CD4-positive, alpha-beta T cell treated with Interleukin-4 for 1 hour (primary cell): Measurements from ENCODE around the gene CASK.
A peak's percentile ranks its signal among the peaks of the same experiment; 100 is the strongest.
"Not testable (repeated sequence)": the region's sequence is repeated elsewhere in the genome, so short reads cannot be mapped to it uniquely, and the experiment has no call there.

Experiments used
- DNase-seq, 2 donors: peaks; one replicate each; pipeline ENCODE4 v3.0.0-alpha.2; 2020 to 2022

Gene CASK

DNA sequence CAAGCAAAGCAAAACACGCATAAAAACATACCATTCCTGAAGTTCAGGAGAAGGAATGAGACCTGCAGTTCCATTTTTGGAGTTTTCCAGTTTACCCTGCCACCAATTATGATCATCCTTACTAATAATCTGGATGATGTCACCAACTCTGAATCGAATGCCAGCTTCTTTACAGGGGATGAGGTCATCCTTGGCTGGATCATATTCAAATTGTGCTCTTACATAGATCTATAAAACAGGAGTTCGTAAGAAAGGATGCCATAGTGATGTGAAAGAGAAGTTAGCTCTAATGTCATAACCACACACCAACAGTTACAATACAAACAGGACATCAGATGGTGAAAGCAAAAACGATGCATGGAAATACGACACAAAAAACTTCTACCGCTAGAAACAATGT is 369.7 kb downstream of the CASK start:
- DNase-seq, result no peak

DNA sequence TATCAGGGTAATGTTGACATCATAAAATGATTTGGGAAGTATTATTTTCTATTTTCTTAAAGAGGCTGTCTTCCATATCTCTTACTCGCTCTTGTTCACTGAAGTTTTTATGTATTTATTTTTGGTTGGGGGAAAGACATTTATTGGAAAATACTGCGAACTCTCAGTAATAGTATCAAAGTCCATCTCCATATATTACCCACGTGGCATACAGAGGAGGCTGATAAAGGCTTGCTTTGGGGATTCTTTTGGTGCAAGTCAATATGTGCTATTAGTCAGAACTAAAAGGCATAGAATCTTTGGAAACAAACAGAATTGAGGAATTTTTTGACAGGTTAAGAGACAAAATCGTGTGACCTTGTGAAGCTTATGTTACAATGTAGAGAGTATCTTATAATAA is 374.9 kb downstream of the CASK start:
- no peak for DNase-seq

DNA sequence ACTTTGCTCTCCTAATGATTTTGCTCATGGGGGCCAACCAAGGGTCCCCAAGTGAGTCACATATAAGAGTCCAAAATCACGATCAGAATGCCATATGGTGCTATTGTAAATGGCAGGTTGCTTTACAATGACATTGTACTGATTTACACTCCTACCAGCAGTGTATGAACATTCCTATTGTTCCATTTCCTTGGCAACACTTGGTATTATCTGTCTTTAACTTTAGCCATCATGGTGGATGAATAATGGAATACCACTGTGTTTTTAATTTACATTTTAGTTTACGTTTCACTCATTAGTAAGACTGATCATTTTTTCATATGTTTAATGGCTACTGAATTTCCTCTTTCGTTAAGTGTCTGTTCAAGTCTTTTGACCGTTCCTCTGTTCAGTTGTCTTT is 379.7 kb downstream of the CASK start:
- DNase-seq, result no peak

DNA sequence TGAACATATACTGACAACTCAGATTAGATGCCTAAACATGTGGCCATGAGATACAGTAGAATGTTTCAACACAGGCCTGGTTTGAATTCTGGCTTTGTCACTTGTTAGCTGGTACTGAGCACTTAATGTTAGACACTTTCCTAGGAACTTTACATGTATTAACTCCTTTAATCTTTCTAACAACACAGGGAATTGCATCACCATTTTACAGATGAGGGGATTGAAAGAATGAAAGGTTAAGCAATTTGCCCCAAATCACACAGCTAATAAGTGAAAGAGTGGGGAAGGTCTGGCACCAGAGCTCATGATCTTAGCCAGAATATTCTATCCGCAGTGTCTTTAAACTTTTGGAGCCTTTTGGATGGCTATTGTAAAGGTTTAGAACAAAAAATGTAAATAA is 380.3 kb downstream of the CASK start:
- DNase-seq, result no peak

GRCh38 chrX:41542536-41542935 is 380.8 kb downstream of the CASK start:
- DNase-seq, result no peak

- no peak for DNase-seq
Observed at GRCh38 chrX:41542135-41542534, 381.2 kb downstream of the CASK start.

DNA sequence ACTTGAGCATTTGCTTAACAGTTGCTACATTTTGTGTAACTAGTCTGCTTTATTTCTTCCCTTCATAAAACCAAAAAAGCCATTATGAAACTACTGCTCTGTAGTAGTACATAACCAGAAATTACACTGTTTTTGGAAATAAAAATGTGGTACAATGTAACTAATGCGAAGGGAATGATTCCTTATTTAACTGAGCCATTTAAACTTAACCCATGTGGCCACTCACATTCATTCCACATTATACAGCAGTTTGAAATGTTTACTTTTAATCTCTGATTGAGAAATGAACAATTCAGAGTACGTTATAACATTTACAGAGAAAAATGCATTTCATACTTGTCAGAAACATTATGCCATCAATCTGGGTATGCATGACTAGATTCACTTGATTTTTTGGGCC is 382.0 kb downstream of the CASK start:
- DNase-seq, result no peak

- no peak for DNase-seq
Observed at GRCh38 chrX:41538707-41539106, 384.6 kb downstream of the CASK start.

- no peak for DNase-seq
Observed at GRCh38 chrX:41530085-41530484, 393.3 kb downstream of the CASK start.

DNA sequence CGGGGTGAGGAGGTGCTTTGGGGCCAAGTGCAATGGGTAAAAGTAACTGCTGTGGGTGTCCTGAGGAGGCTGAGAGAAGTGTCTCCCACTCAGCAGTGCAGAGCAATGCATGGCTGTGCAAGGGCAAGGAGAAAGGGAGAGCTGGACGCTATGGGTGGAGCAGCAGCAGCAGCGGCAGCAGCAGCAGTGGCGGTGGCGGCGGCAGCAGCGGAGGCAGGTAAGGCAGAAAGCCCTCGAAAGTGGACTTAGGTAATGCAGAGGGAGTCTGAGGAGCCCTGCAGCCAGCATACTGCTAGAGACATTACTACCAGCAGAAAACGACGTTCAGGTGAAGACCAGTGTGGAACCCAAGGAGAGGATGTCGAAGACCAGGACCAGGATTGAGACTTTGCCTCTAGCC is 394.1 kb downstream of the CASK start:
- DNase-seq, result no peak

- no peak for DNase-seq
Observed at GRCh38 chrX:41528784-41529183, 394.6 kb downstream of the CASK start.

DNA sequence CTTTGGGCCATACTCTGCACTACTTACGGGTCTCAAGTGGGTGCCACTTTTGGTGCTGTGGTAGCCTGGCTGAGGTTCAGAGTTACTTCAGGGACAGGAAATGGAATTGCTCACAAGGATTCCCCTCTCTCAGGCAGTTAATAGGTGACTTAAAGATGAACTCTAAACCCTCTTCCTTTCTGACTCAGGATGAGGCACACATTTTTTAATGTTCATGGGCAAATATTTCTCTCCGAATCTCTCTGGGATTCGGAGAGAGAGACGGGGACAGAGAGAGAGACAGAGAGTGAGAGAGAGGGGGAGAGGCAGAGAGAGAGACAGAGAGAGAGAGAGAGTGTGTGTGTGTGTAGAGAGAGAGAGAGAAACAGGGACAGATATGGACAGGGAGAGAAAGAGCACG is 396.4 kb downstream of the CASK start:
- no peak for DNase-seq

- no peak for DNase-seq
Observed at GRCh38 chrX:41526271-41526670, 397.1 kb downstream of the CASK start.

GRCh38 chrX:41522671-41523070 is 400.7 kb downstream of the CASK start:
- no peak for DNase-seq

DNA sequence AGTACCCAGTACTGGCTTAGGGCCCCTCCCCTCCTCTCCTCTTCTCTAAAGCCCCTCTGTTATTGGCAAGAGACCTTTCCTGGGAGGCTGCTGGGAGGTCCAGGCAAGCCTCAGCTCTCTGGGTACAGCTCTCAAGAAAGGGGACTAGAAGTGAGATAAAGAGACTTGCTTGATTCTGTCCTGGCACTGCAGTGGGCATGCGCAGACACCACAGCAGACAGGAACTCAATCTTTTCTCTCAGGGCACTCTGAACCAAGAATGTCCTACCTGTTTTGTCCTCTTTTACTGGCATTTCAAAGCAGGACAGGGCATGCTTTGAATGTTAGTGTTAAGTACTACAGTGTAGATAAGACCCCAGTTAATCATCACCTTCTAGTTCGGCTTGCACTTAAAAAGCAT is 401.3 kb downstream of the CASK start:
- DNase-seq, result no peak

- no peak for DNase-seq
Observed at GRCh38 chrX:41519468-41519867, 403.9 kb downstream of the CASK start.

GRCh38 chrX:41518841-41519220 is 404.5 kb downstream of the CASK start:
- DNase-seq, result no peak

DNA sequence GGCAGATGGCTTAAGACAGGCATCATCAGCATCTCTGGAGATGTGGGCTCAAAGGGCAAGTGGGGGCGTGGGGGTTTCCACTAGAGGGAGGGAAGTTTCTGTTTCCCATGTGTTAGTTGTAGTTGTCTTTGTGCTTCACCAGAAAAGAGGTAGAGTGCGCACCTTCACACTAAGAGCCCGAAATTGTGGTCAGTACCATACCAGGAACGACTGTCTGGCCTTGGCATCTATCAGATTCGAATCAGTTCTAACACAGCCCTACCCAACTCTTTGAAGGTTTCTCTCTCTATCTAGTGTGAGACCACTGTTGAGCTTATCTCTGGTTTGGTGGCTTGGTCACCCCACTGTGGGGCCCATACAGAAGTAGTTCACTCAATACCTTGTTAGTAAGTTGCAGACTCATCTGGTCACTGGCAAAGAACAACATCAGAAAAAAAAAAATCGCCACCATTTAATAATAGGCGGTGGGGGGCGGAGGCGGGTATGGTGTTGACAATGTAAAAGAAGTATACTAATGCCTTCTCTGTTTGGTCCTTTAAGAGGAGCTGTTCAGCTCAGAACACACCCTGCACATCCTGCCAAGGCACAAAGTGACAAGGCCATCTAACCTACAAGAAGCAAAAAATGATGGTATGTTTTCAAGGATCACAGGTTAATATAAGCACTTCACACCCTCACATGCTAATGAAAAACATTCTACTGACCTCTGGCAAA is 405.1 kb downstream of the CASK start:
- DNase-seq, result peak in 1 of 2 donors; percentile 20

- no peak for DNase-seq
Observed at GRCh38 chrX:41516999-41517765, 406.2 kb downstream of the CASK start.

- no peak for DNase-seq
Observed at GRCh38 chrX:41516456-41516855, 406.9 kb downstream of the CASK start.

DNA sequence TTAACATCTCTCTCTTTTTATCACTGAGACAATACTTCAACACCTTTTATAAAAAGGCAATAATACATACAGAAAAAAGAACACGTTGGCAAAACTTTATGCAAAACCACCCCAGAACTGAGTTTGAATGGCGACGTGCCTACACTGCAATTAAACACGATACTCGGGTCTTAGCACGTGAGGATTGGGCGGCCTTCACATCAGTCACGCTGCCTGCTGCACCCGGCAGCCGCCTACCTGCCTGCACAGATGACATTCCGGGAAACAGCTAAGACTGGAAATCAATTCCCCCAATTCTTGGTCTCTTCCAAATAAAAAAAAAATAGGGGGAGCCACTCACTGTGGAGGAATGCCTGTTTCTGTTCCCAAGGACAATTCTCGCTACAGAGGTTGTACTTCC is 408.0 kb downstream of the CASK start:
- DNase-seq, result no peak

GRCh38 chrX:41514179-41514578 is 409.2 kb downstream of the CASK start:
- no peak for DNase-seq

DNA sequence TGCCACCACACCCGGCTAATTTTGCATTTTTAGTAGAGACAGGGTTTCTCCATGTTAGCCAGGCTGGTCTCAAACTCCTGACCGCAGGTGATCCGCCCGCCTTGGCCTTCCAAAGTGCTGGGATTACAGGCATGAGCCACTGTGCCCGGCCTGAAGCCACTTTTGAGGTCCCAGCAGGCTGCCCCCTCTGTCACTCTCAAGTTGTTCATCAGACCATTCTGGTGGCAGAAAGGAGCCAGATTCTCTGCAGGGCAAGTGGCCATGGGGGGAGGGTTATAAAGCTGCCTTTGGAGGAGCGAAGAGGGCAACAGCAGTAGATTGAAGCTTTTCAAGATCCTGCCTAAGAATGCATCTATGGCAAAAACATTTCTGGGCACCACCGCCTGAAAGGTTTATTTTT is 410.5 kb downstream of the CASK start:
- not testable (repeated sequence) for DNase-seq

GRCh38 chrX:41512394-41512793 is 411.0 kb downstream of the CASK start:
- peak in 1 of 2 donors; percentile 2 for DNase-seq

DNA sequence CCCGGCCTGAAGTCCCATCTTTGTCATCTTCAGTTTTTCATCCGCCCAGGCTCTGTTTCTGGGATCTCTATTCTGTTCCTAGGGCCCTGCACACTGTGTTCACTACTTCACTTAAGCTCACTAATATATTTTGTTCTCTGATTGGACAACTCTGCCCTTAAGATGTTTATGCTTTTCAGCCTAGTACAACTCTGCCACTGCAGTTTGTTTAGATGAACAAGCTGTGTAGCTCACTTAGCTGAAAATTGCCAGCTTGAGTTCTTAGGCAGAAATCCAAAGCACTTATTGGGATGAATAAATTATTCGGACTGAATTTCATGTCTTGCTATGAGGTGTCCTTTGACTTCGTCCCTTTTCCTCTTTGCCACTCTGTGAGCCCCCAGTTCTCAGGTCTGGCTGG is 415.4 kb downstream of the CASK start:
- DNase-seq, result no peak
